Transverse colon (tissue), 3 donors: ENCODE data around the gene SMOC1.

ENCODE experiments used
- CTCF ChIP-seq, 5 experiments: fragments of 200-600 bp in 3 of 5; fragments of 450-650 bp in 2 of 5; sonication (generic) in 3 of 5; IDR thresholded peaks; 1 replicate in 2 of 5; 2 replicates in 3 of 5; pipeline ENCODE4 v1.5.1; 2016 to 2017; ENCODE audit warnings: antibody characterized with exemption in 5 of 5, inconsistent platforms in 3 of 5, mild to moderate bottlenecking in 2 of 5, moderate library complexity in 1 of 5
- POLR2A ChIP-seq: fragments of 450-650 bp; IDR thresholded peaks from one replicate; pipeline ENCODE4 v1.6.1; 2016; ENCODE audit warnings: antibody characterized with exemption, mild to moderate bottlenecking, moderate library complexity

DNA sequence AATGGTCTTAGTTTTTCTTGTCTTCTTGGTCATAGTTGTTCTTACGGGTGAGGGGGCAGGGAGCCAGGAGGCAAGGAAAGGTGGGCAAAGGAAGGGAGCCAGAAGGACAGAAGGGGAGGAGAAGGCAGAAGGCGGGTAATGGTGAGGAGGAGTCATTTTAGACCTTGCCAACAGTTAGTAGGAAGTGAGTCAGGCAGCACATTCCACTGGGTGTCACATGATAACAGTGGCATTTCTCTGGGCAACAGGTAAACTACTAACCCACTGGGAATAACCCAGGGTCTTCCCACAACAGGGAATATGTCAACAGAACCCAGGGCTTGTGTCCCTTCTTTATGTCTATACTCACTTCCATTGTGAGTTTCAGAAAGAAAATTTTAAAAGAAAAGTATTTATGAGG lies 181.9 kb downstream of the SMOC1 start:
- TF ChIP-seq CTCF (IDR thresholded peaks at IDR 0.05) (no peak), POLR2A (no peak)
